GM19023 (cell line): Measurements from ENCODE around the gene INPP5A.
"Not testable (repeated sequence)": the region's sequence is repeated elsewhere in the genome, so short reads cannot be mapped to it uniquely, and the experiment has no call there.

Experiments
- ATAC-seq: cut with Tn5 transposase; IDR thresholded peaks from one replicate; pipeline ENCODE4 v1.9.1; 2021; ENCODE audit warnings: mild to moderate bottlenecking, moderate library complexity; ENCODE audit not compliant: unreplicated experiment

The INPP5A gene

GRCh38 chr10:132668048-132668394 is 130.4 kb downstream of the INPP5A start:
- ATAC-seq = no peak

- no peak for ATAC-seq
These were observed 131.7 kb downstream of the INPP5A start for GRCh38 chr10:132669208-132669861.

- no peak for ATAC-seq
These were observed 133.1 kb downstream of the INPP5A start for GRCh38 chr10:132670546-132671227.

- no peak for ATAC-seq
These were observed 133.9 kb downstream of the INPP5A start for GRCh38 chr10:132671228-132672154.

GRCh38 chr10:132673746-132674145 is 136.2 kb downstream of the INPP5A start:
- ATAC-seq = not testable (repeated sequence)

GRCh38 chr10:132674311-132674710 is 136.7 kb downstream of the INPP5A start:
- no peak for ATAC-seq

- no peak for ATAC-seq
These were observed 137.6 kb downstream of the INPP5A start for GRCh38 chr10:132675031-132675740.

- ATAC-seq = no peak
These were observed 138.8 kb downstream of the INPP5A start for GRCh38 chr10:132676193-132676891.

- ATAC-seq = no peak
These were observed 139.5 kb downstream of the INPP5A start for GRCh38 chr10:132677096-132677472.

- ATAC-seq = no peak
These were observed 140.1 kb downstream of the INPP5A start for GRCh38 chr10:132677473-132678227.

GRCh38 chr10:132678436-132679216 is 141.0 kb downstream of the INPP5A start:
- no peak for ATAC-seq

- no peak for ATAC-seq
These were observed 141.6 kb downstream of the INPP5A start for GRCh38 chr10:132679217-132679595.

- no peak for ATAC-seq
These were observed 142.1 kb downstream of the INPP5A start for GRCh38 chr10:132679640-132680039.

GRCh38 chr10:132680741-132681140 is 143.2 kb downstream of the INPP5A start:
- not testable (repeated sequence) for ATAC-seq

- ATAC-seq = no peak
These were observed 144.5 kb downstream of the INPP5A start for GRCh38 chr10:132681858-132682755.

- no peak for ATAC-seq
These were observed 146.7 kb downstream of the INPP5A start for GRCh38 chr10:132684164-132684891.
